OCI-LY1 (cell line): ENCODE measurements around the gene RBP3.

Source experiments
- H2AFZ ChIP-seq: fragments of 200-600 bp; sonication (generic), shearing (Covaris generic); 2 replicates; pipeline ENCODE4 v1.6.0; 2014; ENCODE audit warnings: antibody characterized with exemption, mild to moderate bottlenecking, low read length
- H3F3A ChIP-seq: fragments of 200-600 bp; sonication (generic), shearing (Covaris generic); 2 replicates; pipeline ENCODE4 v1.6.0; 2014; ENCODE audit warnings: mild to moderate bottlenecking, antibody characterized with exemption, low read length, moderate library complexity; ENCODE audit not compliant: insufficient read depth
- H3K27ac ChIP-seq: fragments of 200-600 bp; sonication (generic); 2 replicates; pipeline ENCODE4 v1.5.1; 2014; ENCODE audit warnings: low read length, mixed run types, mild to moderate bottlenecking, low read depth; ENCODE audit not compliant: poor library complexity, severe bottlenecking
- H3K27me3 ChIP-seq: fragments of 200-600 bp; sonication (generic); 2 replicates; pipeline ENCODE4 v1.6.0; 2014; ENCODE audit warnings: antibody characterized with exemption, mild to moderate bottlenecking, low read length, moderate library complexity; ENCODE audit not compliant: insufficient read depth
- H3K36me3 ChIP-seq: fragments of 200-600 bp; sonication (generic); 2 replicates; pipeline ENCODE4 v1.6.1; 2014; ENCODE audit warnings: mild to moderate bottlenecking, antibody characterized with exemption, low read length, moderate library complexity, mixed read lengths; ENCODE audit not compliant: insufficient read depth
- H3K4me1 ChIP-seq: fragments of 200-600 bp; sonication (generic); 2 replicates; pipeline ENCODE4 v1.5.1; 2014; ENCODE audit warnings: mild to moderate bottlenecking, low read length, moderate library complexity; ENCODE audit not compliant: insufficient read depth, severe bottlenecking
- H3K4me2 ChIP-seq: fragments of 200-600 bp; sonication (generic), shearing (Covaris generic); 2 replicates; pipeline ENCODE4 v1.6.1; 2014; ENCODE audit warnings: low read length
- H3K4me3 ChIP-seq: fragments of 200-600 bp; sonication (generic); 2 replicates; pipeline ENCODE4 v1.5.1; 2014; ENCODE audit warnings: low read length, low read depth, mild to moderate bottlenecking, mixed read lengths; ENCODE audit not compliant: poor library complexity, severe bottlenecking
- H3K79me2 ChIP-seq: fragments of 200-600 bp; shearing (Covaris generic); 2 replicates; pipeline ENCODE4 v1.6.1; 2016; ENCODE audit warnings: mixed run types, low read length, mixed read lengths; ENCODE audit not compliant: insufficient read depth
- H3K9ac ChIP-seq: fragments of 200-600 bp; sonication (generic), shearing (Covaris generic); 2 replicates; pipeline ENCODE4 v1.6.1; 2014; ENCODE audit warnings: mild to moderate bottlenecking, low read length, mixed read lengths
- H3K9me2 ChIP-seq: fragments of 200-600 bp; sonication (generic), shearing (Covaris generic); 2 replicates; pipeline ENCODE4 v1.6.1; 2014; ENCODE audit warnings: low read depth, mild to moderate bottlenecking, low read length, mixed read lengths
- H3K9me3 ChIP-seq: fragments of 200-600 bp; shearing (Covaris generic); 2 replicates; pipeline ENCODE4 v1.6.1; 2014; ENCODE audit warnings: low read length, mixed read lengths
- H4K20me1 ChIP-seq: fragments of 200-600 bp; sonication (generic), shearing (Covaris generic); 2 replicates; pipeline ENCODE4 v1.6.0; 2016; ENCODE audit warnings: mild to moderate bottlenecking, low read length; ENCODE audit not compliant: insufficient read depth
- CTCF ChIP-seq: fragments of 200-600 bp; sonication (generic), shearing (Covaris generic); IDR thresholded peaks from 2 replicates; pipeline ENCODE4 v1.5.1; 2017; ENCODE audit warnings: mild to moderate bottlenecking, antibody characterized with exemption, low read length, moderate library complexity, mixed read lengths
- EZH2 ChIP-seq: fragments of 200-600 bp; sonication (generic), shearing (Covaris generic); IDR thresholded peaks from 2 replicates; pipeline ENCODE4 v1.8.0; 2017; ENCODE audit warnings: borderline replicate concordance, mixed run types, mild to moderate bottlenecking, antibody characterized with exemption, low read length, moderate library complexity, mixed read lengths

The RBP3 gene

GRCh38 chr10:47329855-47330254, 18.3 kb upstream of the RBP3 start:
- H3K9me2 ChIP-seq: no peaks in the 10 kb centered on the region

GRCh38 chr10:47330366-47330765, 17.8 kb upstream of the RBP3 start:
- no peaks in the 10 kb centered on the region for H3K4me1 ChIP-seq
- no peaks in the 10 kb centered on the region for H3K27me3 ChIP-seq
- no peak overlapping the region for H3K4me3 ChIP-seq
- no peak for TF ChIP-seq CTCF
- TF ChIP-seq EZH2: no peak
- H4K20me1 ChIP-seq: no peaks in the 10 kb centered on the region
- H3K9me3 ChIP-seq: no peaks in the 10 kb centered on the region
- H3K4me2 ChIP-seq: no peak overlapping the region
- no peaks in the 10 kb centered on the region for H3K36me3 ChIP-seq
- no peaks in the 10 kb centered on the region for H3K9me2 ChIP-seq
- no peak overlapping the region for H3K27ac ChIP-seq
- no peaks in the 10 kb centered on the region for H3K79me2 ChIP-seq
- no peak overlapping the region for H3K9ac ChIP-seq
- H3F3A ChIP-seq: no peaks in the 10 kb centered on the region
- no peak overlapping the region for H2AFZ ChIP-seq

More at GRCh38 chr10:47329855-47330254, 18.3 kb upstream of the RBP3 start:
- H3K79me2 ChIP-seq: no peaks in the 10 kb centered on the region
- no peak overlapping the region for H2AFZ ChIP-seq
- H3K9ac ChIP-seq: no peak overlapping the region
- no peaks in the 10 kb centered on the region for H3K9me3 ChIP-seq
- H3F3A ChIP-seq: no peaks in the 10 kb centered on the region
- no peak overlapping the region for H3K4me3 ChIP-seq
- no peaks in the 10 kb centered on the region for H3K36me3 ChIP-seq
- no peaks in the 10 kb centered on the region for H3K4me1 ChIP-seq
- no peak overlapping the region for H3K4me2 ChIP-seq
- H4K20me1 ChIP-seq: no peaks in the 10 kb centered on the region
- no peak for TF ChIP-seq CTCF
- no peak for TF ChIP-seq EZH2
- H3K27ac ChIP-seq: no peak overlapping the region
- H3K27me3 ChIP-seq: no peaks in the 10 kb centered on the region

- no peak overlapping the region for H2AFZ ChIP-seq
- H3K9me3 ChIP-seq: no peaks in the 10 kb centered on the region
- no peaks in the 10 kb centered on the region for H4K20me1 ChIP-seq
- no peaks in the 10 kb centered on the region for H3K4me1 ChIP-seq
- no peak for TF ChIP-seq EZH2
- H3K9ac ChIP-seq: no peak overlapping the region
- H3K27ac ChIP-seq: no peak overlapping the region
- no peaks in the 10 kb centered on the region for H3K36me3 ChIP-seq
- H3K27me3 ChIP-seq: no peaks in the 10 kb centered on the region
- no peak overlapping the region for H3K4me2 ChIP-seq
- no peak overlapping the region for H3K4me3 ChIP-seq
- no peaks in the 10 kb centered on the region for H3K79me2 ChIP-seq
- H3K9me2 ChIP-seq: no peaks in the 10 kb centered on the region
- H3F3A ChIP-seq: no peaks in the 10 kb centered on the region
These were observed 17.4 kb upstream of the RBP3 start for GRCh38 chr10:47330804-47331203.

GRCh38 chr10:47331491-47331890, 16.7 kb upstream of the RBP3 start:
- Histone ChIP-seq H3K4me3 (no peak overlapping the region), H3K27ac (no peak overlapping the region), H3K27me3 (no peaks in the 10 kb centered on the region), H4K20me1 (no peaks in the 10 kb centered on the region), H3K4me2 (no peak overlapping the region), H3F3A (no peaks in the 10 kb centered on the region), H3K9ac (no peak overlapping the region), H3K79me2 (no peaks in the 10 kb centered on the region), H3K4me1 (no peaks in the 10 kb centered on the region), H3K9me2 (no peaks in the 10 kb centered on the region), H3K9me3 (no peaks in the 10 kb centered on the region), H2AFZ (no peak overlapping the region), H3K36me3 (no peaks in the 10 kb centered on the region)
- TF ChIP-seq EZH2 (no peak), CTCF (no peak)
